Measurements from ENCODE around the gene MADD.
A peak's percentile ranks its signal among the peaks of the same experiment; 100 is the strongest.
"Not testable (repeated sequence)": the region's sequence is repeated elsewhere in the genome, so short reads cannot be mapped to it uniquely, and the experiment has no call there.

The MADD gene

GRCh38 chr11:47318166-47318565, 48.2 kb downstream of the MADD start:
- no peak for DNase-seq (ENCODE audit: low read depth)

GRCh38 chr11:47324520-47324919, 54.6 kb downstream of the MADD start:
- no peak for DNase-seq (ENCODE audit: low read depth)

- no peak for DNase-seq (ENCODE audit: low read depth)
Observed at GRCh38 chr11:47325271-47326041, 55.5 kb downstream of the MADD start.

DNA sequence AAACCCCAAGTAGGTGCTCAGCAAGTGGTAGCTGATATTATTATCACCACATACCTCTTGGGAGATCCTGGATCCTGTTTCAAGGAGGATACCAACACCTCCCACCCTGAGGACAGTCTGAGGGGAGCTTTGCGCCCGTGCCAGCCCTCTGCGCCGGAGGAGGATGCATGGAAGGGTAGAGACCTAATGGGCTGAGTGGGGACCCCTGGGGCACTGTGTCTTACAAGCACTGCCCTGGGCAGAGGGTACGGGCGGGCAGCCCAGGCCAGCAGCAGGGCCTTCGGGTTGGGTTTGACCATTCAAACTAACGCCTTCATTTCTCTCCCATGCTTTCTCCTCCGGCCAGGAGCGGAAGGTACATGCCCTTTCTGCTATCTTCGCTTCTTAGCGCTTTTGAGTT, 56.3 kb downstream of the MADD start:
- no peak for DNase-seq (ENCODE audit: low read depth)

GRCh38 chr11:47327025-47327424, 57.1 kb downstream of the MADD start:
- no peak for DNase-seq (ENCODE audit: low read depth)

GRCh38 chr11:47327949-47328348, 58.0 kb downstream of the MADD start:
- DNase-seq (ENCODE audit: low read depth) = no peak

DNA sequence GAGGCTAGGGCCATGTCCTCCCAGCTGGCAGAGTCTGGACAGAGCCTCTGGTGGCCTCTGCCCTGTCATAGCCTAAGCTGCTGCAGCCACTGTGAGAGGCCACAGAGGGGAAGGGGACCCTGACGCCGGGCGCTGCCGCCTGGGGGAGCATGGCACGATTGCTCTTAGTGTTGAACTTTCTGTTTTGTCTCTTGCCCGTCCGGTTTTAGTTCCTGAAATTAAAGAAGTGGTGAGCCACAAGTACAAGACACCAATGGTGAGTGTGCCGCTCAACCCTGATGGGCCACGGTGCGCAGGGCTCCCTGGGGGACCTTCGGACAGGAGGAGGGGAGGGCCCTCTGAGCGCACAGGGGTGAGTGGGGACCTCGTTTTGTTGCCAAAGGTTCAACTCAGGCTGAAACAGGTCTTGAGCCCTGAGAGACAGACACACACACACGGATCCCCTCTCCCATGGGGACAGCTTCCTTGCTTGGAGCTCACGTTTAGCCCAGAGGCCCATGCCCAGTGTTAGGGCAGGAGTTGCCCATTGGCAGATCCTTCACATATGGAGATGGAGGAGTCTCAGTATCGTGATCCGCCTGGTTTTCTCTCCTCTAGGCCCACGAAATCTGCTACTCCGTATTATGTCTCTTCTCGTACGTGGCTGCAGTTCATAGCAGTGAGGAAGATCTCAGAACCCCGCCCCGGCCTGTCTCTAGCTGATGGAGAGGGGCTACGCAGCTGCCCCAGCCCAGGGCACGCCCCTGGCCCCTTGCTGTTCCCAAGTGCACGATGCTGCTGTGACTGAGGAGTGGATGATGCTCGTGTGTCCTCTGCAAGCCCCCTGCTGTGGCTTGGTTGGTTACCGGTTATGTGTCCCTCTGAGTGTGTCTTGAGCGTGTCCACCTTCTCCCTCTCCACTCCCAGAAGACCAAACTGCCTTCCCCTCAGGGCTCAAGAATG, 58.8 kb downstream of the MADD start:
- no peak for DNase-seq (ENCODE audit: low read depth)

DNA sequence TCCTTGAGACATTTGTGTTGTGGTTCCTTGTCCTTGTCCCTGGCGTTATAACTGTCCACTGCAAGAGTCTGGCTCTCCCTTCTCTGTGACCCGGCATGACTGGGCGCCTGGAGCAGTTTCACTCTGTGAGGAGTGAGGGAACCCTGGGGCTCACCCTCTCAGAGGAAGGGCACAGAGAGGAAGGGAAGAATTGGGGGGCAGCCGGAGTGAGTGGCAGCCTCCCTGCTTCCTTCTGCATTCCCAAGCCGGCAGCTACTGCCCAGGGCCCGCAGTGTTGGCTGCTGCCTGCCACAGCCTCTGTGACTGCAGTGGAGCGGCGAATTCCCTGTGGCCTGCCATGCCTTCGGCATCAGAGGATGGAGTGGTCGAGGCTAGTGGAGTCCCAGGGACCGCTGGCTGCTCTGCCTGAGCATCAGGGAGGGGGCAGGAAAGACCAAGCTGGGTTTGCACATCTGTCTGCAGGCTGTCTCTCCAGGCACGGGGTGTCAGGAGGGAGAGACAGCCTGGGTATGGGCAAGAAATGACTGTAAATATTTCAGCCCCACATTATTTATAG, 59.6 kb downstream of the MADD start:
- no peak for DNase-seq (ENCODE audit: low read depth)

- peak; percentile 22 for DNase-seq (ENCODE audit: low read depth)
Observed at GRCh38 chr11:47329987-47330931, 60.3 kb downstream of the MADD start.

DNA sequence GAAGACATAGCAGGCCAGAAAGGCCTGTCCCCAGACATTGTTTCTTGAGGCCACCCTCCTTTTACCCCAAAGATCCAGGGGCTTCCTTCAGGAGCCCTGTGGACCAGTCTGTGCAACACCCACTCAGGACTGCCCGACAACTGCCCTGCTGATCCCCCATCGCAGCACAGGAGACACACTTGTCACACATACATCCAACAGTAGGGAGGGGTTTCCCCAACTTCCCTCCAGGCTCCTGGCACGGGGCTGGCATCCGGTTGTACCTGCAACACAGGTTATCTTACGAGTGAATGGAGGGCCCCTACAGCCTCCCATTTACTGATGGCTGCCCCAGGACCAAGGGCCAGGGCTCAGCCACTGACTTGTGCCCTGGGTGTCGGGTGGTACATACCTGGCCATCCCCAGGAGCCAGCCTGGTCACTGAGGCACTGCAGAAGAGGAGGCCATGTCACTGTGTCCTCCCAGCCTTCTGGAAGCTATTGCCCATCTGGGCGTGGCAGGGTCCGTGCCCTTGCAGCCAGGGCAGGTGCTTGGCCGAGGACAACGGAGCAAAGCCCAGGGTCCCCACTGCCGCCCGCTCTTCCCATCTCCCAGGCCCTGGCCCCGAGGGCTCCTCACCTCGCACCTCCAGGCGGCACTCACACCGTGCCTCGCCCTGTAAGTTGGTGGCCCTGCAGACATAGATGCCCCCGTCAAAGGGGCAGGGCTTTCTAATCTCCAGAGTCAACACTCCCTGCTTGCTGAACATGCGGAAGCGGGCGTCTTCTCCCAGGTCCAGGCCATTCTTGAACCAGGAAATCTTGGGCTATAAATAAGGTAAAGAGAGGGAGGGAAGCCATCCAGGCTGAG, 61.7 kb downstream of the MADD start:
- DNase-seq (ENCODE audit: low read depth) = no peak

DNA sequence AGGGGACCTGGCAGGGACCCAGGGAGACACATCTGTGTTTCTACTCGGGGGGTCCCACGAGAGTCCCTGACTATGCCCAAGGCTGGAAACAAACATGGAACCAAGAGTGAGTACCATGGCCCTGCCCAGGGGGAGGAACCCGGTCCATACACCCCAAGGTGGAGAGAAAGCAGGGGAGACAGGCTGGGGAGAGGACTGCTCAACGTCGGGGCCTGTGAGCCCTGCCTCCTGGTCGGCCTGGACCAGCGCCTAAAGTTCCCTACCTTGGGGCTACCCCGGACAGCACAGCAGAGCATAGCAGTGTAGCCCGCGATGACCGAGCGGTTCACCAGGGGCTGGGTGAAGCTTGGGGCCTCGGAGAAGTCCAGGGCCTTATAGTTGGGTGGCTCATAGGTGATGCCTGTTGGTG, 62.4 kb downstream of the MADD start:
- DNase-seq (ENCODE audit: low read depth) = no peak

DNA sequence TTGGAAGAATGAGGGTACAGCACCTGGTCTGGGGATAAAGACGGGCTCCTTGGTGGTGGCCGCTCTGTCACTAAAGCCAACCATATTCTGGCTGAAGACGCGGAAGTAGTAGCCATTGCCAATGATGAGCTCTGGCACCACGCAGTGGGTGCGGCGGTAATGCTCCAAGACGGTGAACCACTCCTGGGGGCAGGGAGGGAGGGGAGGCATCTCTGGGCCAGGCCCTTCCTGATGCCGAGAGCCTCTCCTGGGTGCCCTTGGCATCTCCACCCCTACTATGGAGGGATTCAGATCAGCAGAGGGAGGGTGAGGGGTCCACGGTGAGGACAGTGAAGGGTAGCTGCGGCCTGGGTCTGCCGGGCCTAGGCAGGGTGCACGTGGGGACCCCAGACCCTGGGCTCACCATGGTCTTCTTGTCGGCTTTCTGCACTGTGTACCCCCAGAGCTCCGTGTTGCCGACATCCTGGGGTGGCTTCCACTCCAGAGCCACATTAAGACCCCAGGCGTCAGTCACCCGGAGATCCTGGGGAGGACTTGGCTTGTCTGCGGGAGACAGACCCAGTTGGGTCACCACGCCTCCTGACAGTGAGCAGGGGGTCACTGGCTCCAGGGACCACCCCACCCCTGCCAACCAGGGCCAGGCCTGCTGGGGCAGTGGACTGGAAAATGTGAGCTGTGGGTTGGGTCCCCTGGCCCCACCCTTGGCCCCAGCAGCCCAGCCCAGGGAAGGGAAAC, 63.0 kb downstream of the MADD start:
- no peak for DNase-seq (ENCODE audit: low read depth)

- DNase-seq (ENCODE audit: low read depth) = no peak
Observed at GRCh38 chr11:47333526-47333845, 63.6 kb downstream of the MADD start.

- DNase-seq (ENCODE audit: low read depth) = no peak
Observed at GRCh38 chr11:47333886-47334443, 64.0 kb downstream of the MADD start.

- not testable (repeated sequence) for DNase-seq (ENCODE audit: low read depth)
Observed at GRCh38 chr11:47334699-47335411, 64.9 kb downstream of the MADD start.

DNA sequence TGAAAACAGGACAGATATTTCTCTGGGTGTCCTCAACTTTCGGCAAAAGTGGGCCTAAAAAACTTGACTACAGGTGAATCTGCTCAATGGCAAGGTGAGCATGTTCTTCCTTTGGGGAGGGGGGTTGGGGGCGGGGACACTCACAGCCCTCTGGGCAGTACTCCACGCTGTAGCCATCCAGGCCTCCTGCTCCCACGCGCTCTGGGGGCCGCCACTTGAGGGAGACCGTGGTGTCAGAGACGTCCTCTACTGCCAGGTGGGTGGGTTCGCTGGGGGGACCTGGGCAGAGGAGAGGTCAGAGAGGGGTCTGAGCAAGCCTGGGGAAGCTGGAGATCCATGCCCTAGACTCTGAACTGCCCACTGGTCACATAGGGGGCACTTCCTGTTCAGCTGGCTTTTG, 65.8 kb downstream of the MADD start:
- no peak for DNase-seq (ENCODE audit: low read depth)

DNA sequence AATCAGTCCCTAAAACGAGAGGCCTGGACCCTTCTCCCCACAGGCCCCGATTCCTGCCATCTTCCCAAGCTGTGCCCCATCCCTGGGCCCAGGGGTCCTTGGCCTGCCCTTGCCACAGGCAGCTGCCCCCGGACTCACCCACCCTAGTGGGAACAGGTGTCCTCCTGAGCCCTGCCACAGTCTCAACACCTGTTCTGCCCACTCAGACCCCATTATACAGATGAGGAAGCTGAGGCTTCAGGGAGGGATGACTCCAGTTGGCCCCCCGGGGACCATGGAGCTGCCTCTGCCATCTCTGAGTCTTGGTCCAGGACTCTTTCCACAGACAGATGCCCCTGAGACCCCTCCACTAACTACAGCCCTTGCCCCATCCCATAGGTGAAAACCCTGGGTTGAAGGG, 66.7 kb downstream of the MADD start:
- no peak for DNase-seq (ENCODE audit: low read depth)

GRCh38 chr11:47337229-47337924, 67.4 kb downstream of the MADD start:
- no peak for DNase-seq (ENCODE audit: low read depth)

Data from ELR (cell line).